Activated T-helper 2 cell treated with anti-CD3 and anti-CD28 coated beads, Interferon-gamma antibody, Interleukin-2, Interleukin-4, amounts not matched to agents 10 μg/mL and 5 μg/mL and 100 μg/mL, durations not matched to agents 14 hours and 24 hours and 36 hours (primary cell): ENCODE measurements around the gene CASZ1. TPM values are rescaled to one million over a fixed set of nuclear protein-coding genes. Genes with fewer than 3 reads are reported as not detected.

ENCODE experiments used
- DNase-seq: peaks from one replicate; pipeline ENCODE4 v3.0.0; 2021; ENCODE audit warnings: low spot score
- H3K27ac Mint-ChIP-seq: one replicate; pipeline ENCODE4 v1.8.0; 2021; ENCODE audit warnings: mixed read lengths
- H3K27me3 Mint-ChIP-seq: one replicate; pipeline ENCODE4 v1.8.0; 2021; ENCODE audit warnings: low read depth, mixed read lengths
- H3K36me3 Mint-ChIP-seq: one replicate; pipeline ENCODE4 v1.8.0; 2021; ENCODE audit warnings: low read depth, mixed read lengths
- H3K4me1 Mint-ChIP-seq: one replicate; pipeline ENCODE4 v1.8.0; 2021; ENCODE audit warnings: low read depth, mixed read lengths
- H3K4me3 Mint-ChIP-seq: one replicate; pipeline ENCODE4 v1.8.0; 2021; ENCODE audit warnings: low read depth, mild to moderate bottlenecking, moderate library complexity, mixed read lengths
- H3K9me3 Mint-ChIP-seq: one replicate; pipeline ENCODE4 v1.8.0; 2021; ENCODE audit warnings: mixed read lengths
- intact Hi-C: fragments of 100-400 bp; cut with micrococcal nuclease; formaldehyde crosslinking; loops from one replicate; pipeline ENCODE4 v1.15.1; 2023
- total RNA-seq: library from RNA; stranded (reverse); gene quantifications from 2 replicates; pipeline ENCODE4 v1.2.3, GENCODE V29; 2022

Gene CASZ1
- total RNA-seq, 1 donor from 2014 or later: 9.9 TPM

DNA sequence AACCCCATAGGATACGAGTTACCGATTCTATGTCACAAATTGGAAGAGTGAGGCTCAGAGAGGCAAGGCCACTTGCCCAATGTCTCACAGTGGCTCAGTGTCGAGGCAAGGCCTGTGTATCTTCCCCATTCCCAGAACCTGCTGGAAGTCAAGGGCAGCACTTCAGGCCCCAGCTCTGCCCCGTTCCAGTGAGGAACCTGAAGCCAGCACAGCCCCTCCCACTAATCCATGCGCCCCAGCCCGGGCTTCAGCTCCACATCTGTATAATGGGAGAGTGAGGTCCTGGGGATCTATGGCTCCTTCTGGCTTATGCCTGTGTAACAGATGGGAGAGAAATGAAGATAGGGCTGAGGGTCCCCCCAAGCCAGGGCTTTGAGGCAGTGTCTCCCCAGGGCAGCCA is 56.3 kb downstream of the CASZ1 start:
- H3K27ac Mint-ChIP-seq: no peak overlapping the region
- H3K36me3 Mint-ChIP-seq: no peaks in the 10 kb centered on the region
- peaks cover 6% of the 10 kb centered on the region for H3K27me3 Mint-ChIP-seq
- H3K4me3 Mint-ChIP-seq: no peak overlapping the region
- no peak for DNase-seq
- H3K4me1 Mint-ChIP-seq: no peaks in the 10 kb centered on the region
- intact Hi-C loops: no loop called here
- no peaks in the 10 kb centered on the region for H3K9me3 Mint-ChIP-seq

- H3K27ac Mint-ChIP-seq: no peak overlapping the region
- intact Hi-C loops: no loop called here
These were observed 56.9 kb downstream of the CASZ1 start for GRCh38 chr1:10739589-10739988.

GRCh38 chr1:10738061-10739058 is 58.1 kb downstream of the CASZ1 start:
- H3K27me3 Mint-ChIP-seq: peaks cover 6% of the 10 kb centered on the region
- H3K27ac Mint-ChIP-seq: no peak overlapping the region
- no peaks in the 10 kb centered on the region for H3K36me3 Mint-ChIP-seq
- no peak for DNase-seq
- intact Hi-C loops: no loop called here
- H3K9me3 Mint-ChIP-seq: no peaks in the 10 kb centered on the region
- peaks cover 1% of the 10 kb centered on the region for H3K4me1 Mint-ChIP-seq
- H3K4me3 Mint-ChIP-seq: no peak overlapping the region

More at GRCh38 chr1:10739589-10739988, 56.9 kb downstream of the CASZ1 start:
- no peaks in the 10 kb centered on the region for H3K4me1 Mint-ChIP-seq
- H3K27me3 Mint-ChIP-seq: peaks cover 6% of the 10 kb centered on the region
- DNase-seq: no peak
- no peaks in the 10 kb centered on the region for H3K9me3 Mint-ChIP-seq
- H3K4me3 Mint-ChIP-seq: no peak overlapping the region
- no peaks in the 10 kb centered on the region for H3K36me3 Mint-ChIP-seq

DNA sequence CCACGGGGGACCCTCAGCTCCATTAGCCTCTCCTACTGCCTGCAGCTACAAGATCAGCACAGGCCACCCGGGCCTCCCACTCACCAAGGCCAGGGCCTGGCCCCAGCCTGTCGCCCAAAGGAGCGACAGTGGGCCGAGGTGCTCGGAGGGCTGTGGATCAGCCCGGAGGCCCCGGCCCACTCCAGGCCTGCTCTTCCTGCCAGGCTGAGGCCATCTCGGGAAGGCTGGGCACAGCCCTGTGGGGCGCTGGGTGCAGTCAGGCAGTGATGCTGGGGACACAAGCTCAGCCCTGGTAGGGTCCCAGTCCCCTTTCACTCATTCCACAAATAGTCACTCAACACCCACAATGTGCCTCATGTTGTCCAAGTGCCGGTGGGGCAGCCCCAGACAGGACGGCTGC is 58.8 kb downstream of the CASZ1 start:
- no peaks in the 10 kb centered on the region for H3K9me3 Mint-ChIP-seq
- peaks cover 6% of the 10 kb centered on the region for H3K27me3 Mint-ChIP-seq
- no peaks in the 10 kb centered on the region for H3K36me3 Mint-ChIP-seq
- intact Hi-C loops: no loop called here
- no peak for DNase-seq
- peaks cover 1% of the 10 kb centered on the region for H3K4me1 Mint-ChIP-seq
- no peak overlapping the region for H3K27ac Mint-ChIP-seq
- no peak overlapping the region for H3K4me3 Mint-ChIP-seq

GRCh38 chr1:10736634-10737586 is 59.5 kb downstream of the CASZ1 start:
- Mint-ChIP-seq H3K27ac (no peak overlapping the region), H3K4me3 (no peak overlapping the region), H3K36me3 (no peaks in the 10 kb centered on the region), H3K4me1 (peaks cover 1% of the 10 kb centered on the region), H3K27me3 (peaks cover 4% of the 10 kb centered on the region), H3K9me3 (no peaks in the 10 kb centered on the region)
- DNase-seq: no peak
- intact Hi-C loops: no loop called here

GRCh38 chr1:10735563-10736305 is 60.7 kb downstream of the CASZ1 start:
- H3K9me3 Mint-ChIP-seq: no peaks in the 10 kb centered on the region
- DNase-seq: no peak
- intact Hi-C loops: no loop called here

GRCh38 chr1:10734962-10735544 is 61.4 kb downstream of the CASZ1 start:
- H3K27me3 Mint-ChIP-seq: no peaks in the 10 kb centered on the region
- no peak overlapping the region for H3K4me3 Mint-ChIP-seq
- peaks cover 1% of the 10 kb centered on the region for H3K4me1 Mint-ChIP-seq
- H3K36me3 Mint-ChIP-seq: no peaks in the 10 kb centered on the region
- intact Hi-C loops: no loop called here
- no peak for DNase-seq
- no peak overlapping the region for H3K27ac Mint-ChIP-seq
- no peaks in the 10 kb centered on the region for H3K9me3 Mint-ChIP-seq

More at GRCh38 chr1:10735563-10736305, 60.7 kb downstream of the CASZ1 start:
- Mint-ChIP-seq H3K27me3 (peaks cover 1% of the 10 kb centered on the region), H3K4me1 (peaks cover 1% of the 10 kb centered on the region), H3K36me3 (no peaks in the 10 kb centered on the region), H3K4me3 (no peak overlapping the region), H3K27ac (no peak overlapping the region)

- Mint-ChIP-seq H3K4me1 (peaks cover 1% of the 10 kb centered on the region), H3K27me3 (no peaks in the 10 kb centered on the region), H3K27ac (no peak overlapping the region), H3K36me3 (no peaks in the 10 kb centered on the region), H3K4me3 (no peak overlapping the region), H3K9me3 (no peaks in the 10 kb centered on the region)
- intact Hi-C loops: no loop called here
- DNase-seq: no peak
These were observed 62.1 kb downstream of the CASZ1 start for GRCh38 chr1:10734375-10734774.

GRCh38 chr1:10733474-10734366 is 62.7 kb downstream of the CASZ1 start:
- no peaks in the 10 kb centered on the region for H3K27me3 Mint-ChIP-seq
- H3K4me1 Mint-ChIP-seq: peaks cover 1% of the 10 kb centered on the region
- no peak overlapping the region for H3K27ac Mint-ChIP-seq
- DNase-seq: no peak
- H3K4me3 Mint-ChIP-seq: no peak overlapping the region
- H3K36me3 Mint-ChIP-seq: no peaks in the 10 kb centered on the region
- intact Hi-C loops: no loop called here
- no peaks in the 10 kb centered on the region for H3K9me3 Mint-ChIP-seq

GRCh38 chr1:10730985-10731384 is 65.5 kb downstream of the CASZ1 start:
- no peak for DNase-seq
- intact Hi-C loops: no loop called here
- H3K27me3 Mint-ChIP-seq: no peaks in the 10 kb centered on the region
- peaks cover 1% of the 10 kb centered on the region for H3K4me1 Mint-ChIP-seq
- H3K27ac Mint-ChIP-seq: no peak overlapping the region
- H3K4me3 Mint-ChIP-seq: no peak overlapping the region
- H3K36me3 Mint-ChIP-seq: no peaks in the 10 kb centered on the region
- H3K9me3 Mint-ChIP-seq: no peaks in the 10 kb centered on the region

GRCh38 chr1:10728595-10729410 is 67.6 kb downstream of the CASZ1 start:
- no peaks in the 10 kb centered on the region for H3K4me1 Mint-ChIP-seq
- H3K4me3 Mint-ChIP-seq: no peak overlapping the region
- no peak overlapping the region for H3K27ac Mint-ChIP-seq
- H3K9me3 Mint-ChIP-seq: no peaks in the 10 kb centered on the region
- no peaks in the 10 kb centered on the region for H3K27me3 Mint-ChIP-seq
- intact Hi-C loops: no loop called here
- H3K36me3 Mint-ChIP-seq: no peaks in the 10 kb centered on the region
- no peak for DNase-seq
